HepG2 (cell line): ENCODE measurements around the gene ARHGAP12. TPM values are rescaled to one million over a fixed set of nuclear protein-coding genes. Genes with fewer than 3 reads are reported as not detected.

Experiments
- ATAC-seq: fragments of 200-7000 bp; cut with Tn5 transposase; 3 replicates; pipeline ENCODE4 v1.9.1; 2020; ENCODE audit warnings: mild to moderate bottlenecking, moderate library complexity
- BruUV-seq: library from RNA; stranded (reverse); fragments of 400-500 nt; replicated peaks from 2 replicates; lab custom pipeline; 2021; lab: Mats Ljungman, UMichigan
- CTCF ChIA-PET: fragments of 300-600 bp; formaldehyde crosslinking; extraction: SDS; loops from one replicate; lab custom pipeline; 2021; ENCODE audit warnings: low total read pairs, inconsistent platforms, low intra/inter-chr PET ratio; lab: Yijun Ruan, JAX
- POLR2A ChIA-PET: fragments of 350-600 bp; sonication (Branson Sonifier 250); formaldehyde crosslinking; loops from one replicate; lab custom pipeline; 2020; ENCODE audit warnings: antibody characterized with exemption, inconsistent platforms; lab: Yijun Ruan, JAX
- DNase-seq: peaks from one replicate; pipeline ENCODE4 v3.0.0-alpha.2; 2015; ENCODE audit warnings: low spot score
- FAIRE-seq: peaks from 3 replicates; lab custom pipeline; 2011; peaks lifted over from hg19 to GRCh38; lab: Jason Lieb, UNC
- H2AFZ ChIP-seq: one replicate; pipeline ENCODE4 v1.6.1; 2011; ENCODE audit warnings: low read length, inconsistent platforms
- H3K27ac ChIP-seq: fragments of 300-600 bp; 3 replicates; pipeline ENCODE4 v1.8.0; 2011; ENCODE audit warnings: mixed run types, mild to moderate bottlenecking, mixed read lengths, low read length, inconsistent platforms; ENCODE audit not compliant: insufficient read depth; ENCODE audit errors: extremely low read length
- H3K27me3 ChIP-seq, 2 experiments: fragments of 200-600 bp in 1 of 2; 2 replicates in 1 of 2; 3 replicates in 1 of 2; pipeline versions ENCODE4 v1.6.0 to v1.8.0; 2011; ENCODE audit warnings: low read length in 2 of 2, mild to moderate bottlenecking in 2 of 2, moderate library complexity in 2 of 2, inconsistent platforms in 1 of 2; ENCODE audit not compliant: insufficient read depth in 2 of 2, control insufficient read depth in 1 of 2
- H3K36me3 ChIP-seq, 2 experiments: fragments of 200-600 bp in 1 of 2; replicated peaks in 1 of 2; 2 replicates in 1 of 2; 3 replicates in 1 of 2; pipeline versions ENCODE4 v1.5.1 to v1.8.0; 2011; ENCODE audit warnings: low read length in 2 of 2, inconsistent platforms in 1 of 2; ENCODE audit not compliant: insufficient read depth in 2 of 2, control insufficient read depth in 1 of 2
- H3K4me1 ChIP-seq: 2 replicates; pipeline ENCODE4 v1.5.1; 2012; ENCODE audit warnings: low read length, inconsistent platforms; ENCODE audit not compliant: insufficient read depth
- H3K4me2 ChIP-seq: 2 replicates; pipeline ENCODE4 v1.6.0; 2011; ENCODE audit warnings: low read depth, low read length, inconsistent platforms
- H3K4me3 ChIP-seq, 3 experiments: fragments of 200-600 bp in 1 of 3; sonication (generic), shearing (Covaris generic) in 1 of 3; replicated peaks in 1 of 3; 2 replicates each; pipeline ENCODE4 v1.5.1; 2011 to 2016; ENCODE audit warnings: low read length in 3 of 3, inconsistent platforms in 2 of 3, low read depth in 2 of 3, mild to moderate bottlenecking in 2 of 3, control low read depth in 1 of 3, mixed read lengths in 1 of 3; ENCODE audit not compliant: insufficient read depth in 1 of 3
- H3K79me2 ChIP-seq: one replicate; pipeline ENCODE4 v1.6.1; 2011; ENCODE audit warnings: low read length, inconsistent platforms; ENCODE audit not compliant: insufficient read depth
- H3K9ac ChIP-seq: 2 replicates; pipeline ENCODE4 v1.6.0; 2011; ENCODE audit warnings: mild to moderate bottlenecking, low read depth, low read length, inconsistent platforms; ENCODE audit not compliant: insufficient read depth
- H3K9me3 ChIP-seq: 2 replicates; pipeline ENCODE4 v1.5.1; 2012; ENCODE audit warnings: mild to moderate bottlenecking, low read length
- H4K20me1 ChIP-seq: 2 replicates; pipeline ENCODE4 v1.6.0; 2011; ENCODE audit warnings: inconsistent platforms, mild to moderate bottlenecking, low read length, moderate library complexity; ENCODE audit not compliant: insufficient read depth
- AFF4 ChIP-seq: sonication (generic); formaldehyde crosslinking; IDR thresholded peaks from 2 replicates; pipeline ENCODE4 v1.4.0; 2020; ENCODE audit warnings: missing genetic modification reagents
- HMG20A ChIP-seq: IDR thresholded peaks from 2 replicates; pipeline ENCODE4 v1.6.1; 2016; ENCODE audit warnings: borderline replicate concordance
- NPAS2 ChIP-seq: sonication (generic); formaldehyde crosslinking; IDR thresholded peaks from 2 replicates; pipeline ENCODE4 v1.8.0; 2022; ENCODE audit warnings: mild to moderate bottlenecking, missing genetic modification reagents, borderline replicate concordance
- PCBP2 ChIP-seq: fragments of 200-400 bp; formaldehyde crosslinking; optimal IDR thresholded peaks from 2 replicates; pipeline ENCODE3; 2018; ENCODE audit warnings: low read length, low read depth; ENCODE audit not compliant: poor library complexity, severe bottlenecking
- TBX3 ChIP-seq: fragments of 450-650 bp; IDR thresholded peaks from 2 replicates; pipeline ENCODE4 v1.6.1; 2017; ENCODE audit warnings: antibody characterized with exemption, mild to moderate bottlenecking, inconsistent platforms, borderline replicate concordance
- TRIM22 ChIP-seq: fragments of 450-650 bp; IDR thresholded peaks from 2 replicates; pipeline ENCODE4 v1.6.1; 2017
- ZNF121 ChIP-seq: sonication (generic); formaldehyde crosslinking; IDR thresholded peaks from 2 replicates; pipeline ENCODE4 v1.5.0; 2020; ENCODE audit warnings: mild to moderate bottlenecking, missing genetic modification reagents
- ZNF740 ChIP-seq: sonication (generic); formaldehyde crosslinking; IDR thresholded peaks from 2 replicates; pipeline ENCODE4 v1.4.0; 2020; ENCODE audit warnings: missing genetic modification reagents
- WGBS: methylation state at CpG from one replicate; pipeline ENCODE4 v1.1.6; 2017; ENCODE audit warnings: low lambda C conversion rate; 5-methylcytosine and 5-hydroxymethylcytosine counted together
- in situ Hi-C: cut with HindIII; loops from 2 replicates; pipeline ENCODE4 v1.10.0; 2017; ENCODE audit warnings: low pct_unique_long_range_greater_than_20kb; ENCODE audit not compliant: extremely low pct_ligation_motif_present
- intact Hi-C: fragments of 100-400 bp; cut with micrococcal nuclease; formaldehyde crosslinking; loops from one replicate; pipeline ENCODE4 v1.10.0; 2022; ENCODE audit not compliant: unreplicated experiment
- polyA plus RNA-seq, 8 experiments: library from polyadenylated mRNA; depleted of rRNA in 3 of 8; stranded (reverse) in 7 of 8; unstranded in 1 of 8; fragments of >200 nt; fragmentation: Illumina TruSeq in 4 of 8; extraction: Trizol in 4 of 8; gene quantifications; 2 replicates each; pipeline versions ENCODE4 v1.2.1 to v1.2.3, GENCODE V29; 2011 to 2016; ENCODE audit warnings: low read depth in 4 of 8, missing spikeins in 1 of 8, mixed read lengths in 1 of 8; ENCODE audit not compliant: insufficient read depth in 1 of 8
- total RNA-seq, 5 experiments: library from RNA; depleted of rRNA; stranded (reverse); fragments of >200 nt; fragmentation: Illumina TruSeq; extraction: Trizol; gene quantifications; 2 replicates each; pipeline ENCODE4 v1.2.3, GENCODE V29; 2016; ENCODE audit warnings: low read depth in 1 of 5
- TF ChIP-seq, protein P1 (sequence below): sonication (generic); formaldehyde crosslinking; IDR thresholded peaks from 2 replicates; pipeline ENCODE4 v1.4.0; 2020; ENCODE audit warnings: missing genetic modification reagents

ARHGAP12 gene
- total and polyA plus RNA-seq, 2 of the 13 experiments (the other 11 are each of a cell fraction or from before 2014, with no cell fraction given): 25.0 to 54.6 TPM

GRCh38 chr10:31936086-31936485 lies 7.5 kb upstream of the ARHGAP12 start:
- no peak for FAIRE-seq

GRCh38 chr10:31935678-31936077 lies 7.0 kb upstream of the ARHGAP12 start:
- no peaks in the 10 kb centered on the region for H3K27me3 ChIP-seq
- no peaks in the 10 kb centered on the region for H4K20me1 ChIP-seq
- no peak overlapping the region for H3K4me3 ChIP-seq
- H3K9me3 ChIP-seq: no peaks in the 10 kb centered on the region
- BruUV-seq: no TSS peak
- peak overlapping the region; percentile 61 for H3K27ac ChIP-seq
- peaks cover 65% of the 10 kb centered on the region for H3K4me1 ChIP-seq
- ChIA-PET POLR2A (interaction anchor here (1.0 kb wide), 1 partner anchor 13 kb away, joined by 3 read pairs; no protein-coding TSS in a partner anchor), CTCF (no interaction called here)
- 65% methylated on average over 4 of the region's 4 CpGs for WGBS
- peaks cover 27% of the 10 kb centered on the region for H3K79me2 ChIP-seq
- H3K36me3 ChIP-seq: no peaks in the 10 kb centered on the region
- peak; percentile 61 for FAIRE-seq
- ATAC-seq: peak; percentile 52
- no peak overlapping the region for H3K4me2 ChIP-seq
- no peak overlapping the region for H3K9ac ChIP-seq
- no peak for DNase-seq
- intact Hi-C loops: no loop called here
- in situ Hi-C loops: loop anchor here (25.0 kb wide), 1 partner anchor 1498 kb away; the partner anchor contains the start of gene MAP3K8
- H2AFZ ChIP-seq: no peak overlapping the region
- TF ChIP-seq HMG20A (CRISPR knock-in tag) (no peak), ZNF740 (CRISPR knock-in tag) (no peak), TBX3 (no peak), TRIM22 (no peak), AFF4 (no peak), NPAS2 (no peak)
- TF ChIP-seq, protein P1, sequence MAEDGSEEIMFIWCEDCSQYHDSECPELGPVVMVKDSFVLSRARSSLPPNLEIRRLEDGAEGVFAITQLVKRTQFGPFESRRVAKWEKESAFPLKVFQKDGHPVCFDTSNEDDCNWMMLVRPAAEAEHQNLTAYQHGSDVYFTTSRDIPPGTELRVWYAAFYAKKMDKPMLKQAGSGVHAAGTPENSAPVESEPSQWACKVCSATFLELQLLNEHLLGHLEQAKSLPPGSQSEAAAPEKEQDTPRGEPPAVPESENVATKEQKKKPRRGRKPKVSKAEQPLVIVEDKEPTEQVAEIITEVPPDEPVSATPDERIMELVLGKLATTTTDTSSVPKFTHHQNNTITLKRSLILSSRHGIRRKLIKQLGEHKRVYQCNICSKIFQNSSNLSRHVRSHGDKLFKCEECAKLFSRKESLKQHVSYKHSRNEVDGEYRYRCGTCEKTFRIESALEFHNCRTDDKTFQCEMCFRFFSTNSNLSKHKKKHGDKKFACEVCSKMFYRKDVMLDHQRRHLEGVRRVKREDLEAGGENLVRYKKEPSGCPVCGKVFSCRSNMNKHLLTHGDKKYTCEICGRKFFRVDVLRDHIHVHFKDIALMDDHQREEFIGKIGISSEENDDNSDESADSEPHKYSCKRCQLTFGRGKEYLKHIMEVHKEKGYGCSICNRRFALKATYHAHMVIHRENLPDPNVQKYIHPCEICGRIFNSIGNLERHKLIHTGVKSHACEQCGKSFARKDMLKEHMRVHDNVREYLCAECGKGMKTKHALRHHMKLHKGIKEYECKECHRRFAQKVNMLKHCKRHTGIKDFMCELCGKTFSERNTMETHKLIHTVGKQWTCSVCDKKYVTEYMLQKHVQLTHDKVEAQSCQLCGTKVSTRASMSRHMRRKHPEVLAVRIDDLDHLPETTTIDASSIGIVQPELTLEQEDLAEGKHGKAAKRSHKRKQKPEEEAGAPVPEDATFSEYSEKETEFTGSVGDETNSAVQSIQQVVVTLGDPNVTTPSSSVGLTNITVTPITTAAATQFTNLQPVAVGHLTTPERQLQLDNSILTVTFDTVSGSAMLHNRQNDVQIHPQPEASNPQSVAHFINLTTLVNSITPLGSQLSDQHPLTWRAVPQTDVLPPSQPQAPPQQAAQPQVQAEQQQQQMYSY: no peak

More at GRCh38 chr10:31936086-31936485, 7.5 kb upstream of the ARHGAP12 start:
- CTCF ChIA-PET: no interaction called here
- Histone ChIP-seq H3K4me1 (peaks cover 65% of the 10 kb centered on the region), H3K36me3 (no peaks in the 10 kb centered on the region), H3K79me2 (peaks cover 23% of the 10 kb centered on the region), H3K4me2 (no peak overlapping the region), H3K4me3 (no peak overlapping the region), H3K27me3 (no peaks in the 10 kb centered on the region), H3K9ac (0 out of 2 replicates have a peak overlapping the region, but pooled peaks have one; percentile 22)
- in situ Hi-C loops: loop anchor here (25.0 kb wide), 1 partner anchor 1499 kb away; the partner anchor contains the start of gene MAP3K8
- no peak for TF ChIP-seq PCBP2
- TF ChIP-seq ZNF121 (CRISPR knock-in tag): peak; percentile 85
- TF ChIP-seq, all 625 proteins: peak for 1
- BruUV-seq: no TSS peak
- intact Hi-C loops: no loop called here
- H3K27ac ChIP-seq: peak overlapping the region; percentile 61
- ATAC-seq: no peak
- no peaks in the 10 kb centered on the region for H4K20me1 ChIP-seq
- 100% methylated on average over 1 of the region's 1 CpG for WGBS
- DNase-seq: no peak
- H3K9me3 ChIP-seq: no peaks in the 10 kb centered on the region
- H2AFZ ChIP-seq: no peak overlapping the region
- POLR2A ChIA-PET: interaction anchor here (0.6 to 1.0 kb wide), 2 partner anchors 13 to 73 kb away, joined by 3 read pairs; no protein-coding TSS in a partner anchor
